Activated CD4-positive, alpha-beta T cell treated with anti-CD3 and anti-CD28 coated beads, Interleukin-2, amount 10 ng/mL, durations not matched to agents 7 days and 5 days (primary cell): ENCODE measurements around the gene WDR54. TPM values are rescaled to one million over a fixed set of nuclear protein-coding genes. Genes with fewer than 3 reads are reported as not detected.

Experiments used
- CTCF ChIA-PET: fragments of 350-600 bp; sonication (Branson Sonifier 250); formaldehyde crosslinking; loops from one replicate; lab custom pipeline; 2021; ENCODE audit warnings: antibody characterized with exemption; lab: Charles Lee
- POLR2A ChIA-PET: fragments of 350-600 bp; sonication (Branson Sonifier 250); formaldehyde crosslinking; loops from one replicate; lab custom pipeline; 2021; ENCODE audit warnings: antibody characterized with exemption; lab: Charles Lee
- DNase-seq: peaks from one replicate; pipeline ENCODE4 v3.0.0-alpha.2; 2020
- H3K27ac Mint-ChIP-seq: one replicate; pipeline ENCODE4 v1.8.0; 2021; ENCODE audit warnings: mild to moderate bottlenecking, moderate library complexity, mixed read lengths
- H3K27me3 Mint-ChIP-seq: one replicate; pipeline ENCODE4 v1.8.0; 2021; ENCODE audit warnings: mixed read lengths
- H3K36me3 Mint-ChIP-seq: one replicate; pipeline ENCODE4 v1.8.0; 2021; ENCODE audit warnings: low read depth, mixed read lengths
- H3K4me1 Mint-ChIP-seq: one replicate; pipeline ENCODE4 v1.8.0; 2021; ENCODE audit warnings: mixed read lengths
- H3K4me3 Mint-ChIP-seq: one replicate; pipeline ENCODE4 v1.8.0; 2021; ENCODE audit warnings: mild to moderate bottlenecking, moderate library complexity, mixed read lengths
- H3K9me3 Mint-ChIP-seq: one replicate; pipeline ENCODE4 v1.8.0; 2021; ENCODE audit warnings: mixed read lengths
- total RNA-seq, 2 experiments: library from RNA; stranded (reverse); gene quantifications; one replicate each; pipeline ENCODE4 v1.2.3, GENCODE V29; 2021

The WDR54 gene
- total RNA-seq, 2 experiments from 2014 or later, result 71.3 to 80.7 TPM

- peaks cover 2% of the 10 kb centered on the region for H3K27me3 Mint-ChIP-seq
- H3K36me3 Mint-ChIP-seq, result peaks cover 27% of the 10 kb centered on the region
- peaks cover 35% of the 10 kb centered on the region for H3K4me1 Mint-ChIP-seq
- no peaks in the 10 kb centered on the region for H3K9me3 Mint-ChIP-seq
- peak overlapping the region; percentile 97 for H3K4me3 Mint-ChIP-seq
- CTCF ChIA-PET, result interaction anchor here (0.8 to 1.0 kb wide), 2 partner anchors 31 to 32 kb away, joined by 3 read pairs; no protein-coding TSS in a partner anchor
- H3K27ac Mint-ChIP-seq, result peak overlapping the region; percentile 97
- no peak for DNase-seq
- POLR2A ChIA-PET, result no interaction called here
These were observed 1.9 kb downstream of the WDR54 start for GRCh38 chr2:74423231-74424095.

- Mint-ChIP-seq H3K4me1 (peaks cover 35% of the 10 kb centered on the region), H3K4me3 (no peak overlapping the region), H3K27ac (no peak overlapping the region), H3K9me3 (no peaks in the 10 kb centered on the region), H3K27me3 (peaks cover 2% of the 10 kb centered on the region), H3K36me3 (peaks cover 27% of the 10 kb centered on the region)
- ChIA-PET POLR2A (no interaction called here), CTCF (interaction anchor here (1.0 kb wide), 1 partner anchor 33 kb away, joined by 3 read pairs; no protein-coding TSS in a partner anchor)
- no peak for DNase-seq
These were observed 2.8 kb downstream of the WDR54 start for GRCh38 chr2:74424139-74424992.

GRCh38 chr2:74424995-74425406 lies 3.5 kb downstream of the WDR54 start:
- ChIA-PET POLR2A (no interaction called here), CTCF (no interaction called here)
- Mint-ChIP-seq H3K27ac (no peak overlapping the region), H3K9me3 (no peaks in the 10 kb centered on the region), H3K4me1 (peaks cover 33% of the 10 kb centered on the region), H3K4me3 (no peak overlapping the region), H3K27me3 (peaks cover 2% of the 10 kb centered on the region), H3K36me3 (peaks cover 27% of the 10 kb centered on the region)
- DNase-seq, result no peak

GRCh38 chr2:74425523-74425922 lies 4.0 kb downstream of the WDR54 start:
- Mint-ChIP-seq H3K27me3 (no peaks in the 10 kb centered on the region), H3K4me1 (peaks cover 28% of the 10 kb centered on the region), H3K9me3 (no peaks in the 10 kb centered on the region), H3K36me3 (peaks cover 27% of the 10 kb centered on the region), H3K4me3 (no peak overlapping the region), H3K27ac (no peak overlapping the region)
- ChIA-PET CTCF (no interaction called here), POLR2A (no interaction called here)
- DNase-seq, result no peak

GRCh38 chr2:74426181-74426758 lies 4.7 kb downstream of the WDR54 start:
- no peak overlapping the region for H3K4me3 Mint-ChIP-seq
- no peaks in the 10 kb centered on the region for H3K9me3 Mint-ChIP-seq
- no peak for DNase-seq
- peaks cover 22% of the 10 kb centered on the region for H3K4me1 Mint-ChIP-seq
- H3K27me3 Mint-ChIP-seq, result no peaks in the 10 kb centered on the region
- peaks cover 27% of the 10 kb centered on the region for H3K36me3 Mint-ChIP-seq
- H3K27ac Mint-ChIP-seq, result no peak overlapping the region
- ChIA-PET POLR2A (no interaction called here), CTCF (interaction anchor here (1.5 kb wide), 1 partner anchor 14 kb away, joined by 5 read pairs; no protein-coding TSS in a partner anchor)

- no peak overlapping the region for H3K4me3 Mint-ChIP-seq
- ChIA-PET CTCF (interaction anchor here (1.2 to 1.5 kb wide), 2 partner anchors 13 to 33 kb away, joined by 3 to 5 read pairs; no protein-coding TSS in a partner anchor), POLR2A (no interaction called here)
- no peak for DNase-seq
- peaks cover 22% of the 10 kb centered on the region for H3K36me3 Mint-ChIP-seq
- H3K9me3 Mint-ChIP-seq, result no peaks in the 10 kb centered on the region
- no peaks in the 10 kb centered on the region for H3K27me3 Mint-ChIP-seq
- no peak overlapping the region for H3K27ac Mint-ChIP-seq
- H3K4me1 Mint-ChIP-seq, result peaks cover 14% of the 10 kb centered on the region
These were observed 6.0 kb downstream of the WDR54 start for GRCh38 chr2:74427551-74427950.

- CTCF ChIA-PET, result no interaction called here
- H3K4me1 Mint-ChIP-seq, result peaks cover 2% of the 10 kb centered on the region
- no peak overlapping the region for H3K4me3 Mint-ChIP-seq
- POLR2A ChIA-PET, result interaction anchor here (0.6 kb wide), 1 partner anchor 95 kb away, joined by 3 read pairs; no protein-coding TSS in a partner anchor
- H3K9me3 Mint-ChIP-seq, result no peaks in the 10 kb centered on the region
- H3K36me3 Mint-ChIP-seq, result peaks cover 13% of the 10 kb centered on the region
- DNase-seq, result no peak
- H3K27ac Mint-ChIP-seq, result peak overlapping the region; percentile 11
- no peaks in the 10 kb centered on the region for H3K27me3 Mint-ChIP-seq
These were observed 7.1 kb downstream of the WDR54 start for GRCh38 chr2:74428675-74429074.

- Mint-ChIP-seq H3K4me1 (no peaks in the 10 kb centered on the region), H3K36me3 (peaks cover 12% of the 10 kb centered on the region), H3K4me3 (no peak overlapping the region), H3K27ac (no peak overlapping the region), H3K27me3 (no peaks in the 10 kb centered on the region), H3K9me3 (no peaks in the 10 kb centered on the region)
- DNase-seq, result no peak
- POLR2A ChIA-PET, result no interaction called here
- CTCF ChIA-PET, result interaction anchor here (1.5 to 2.3 kb wide), 3 partner anchors 11 to 102 kb away, joined by 3 to 6 read pairs (median 5); no protein-coding TSS in a partner anchor
These were observed 8.2 kb downstream of the WDR54 start for GRCh38 chr2:74429487-74430451.

- ChIA-PET CTCF (interaction anchor here (1.5 to 2.3 kb wide), 3 partner anchors 10 to 102 kb away, joined by 3 to 6 read pairs (median 5); no protein-coding TSS in a partner anchor), POLR2A (no interaction called here)
These were observed 9.0 kb downstream of the WDR54 start for GRCh38 chr2:74430502-74430901.

GRCh38 chr2:74436111-74436805 lies 14.7 kb downstream of the WDR54 start:
- CTCF ChIA-PET, result no interaction called here
- Mint-ChIP-seq H3K4me1 (peaks cover 5% of the 10 kb centered on the region), H3K27ac (no peak overlapping the region), H3K9me3 (no peaks in the 10 kb centered on the region), H3K4me3 (no peak overlapping the region), H3K36me3 (no peaks in the 10 kb centered on the region), H3K27me3 (peaks cover 24% of the 10 kb centered on the region)
- DNase-seq, result no peak
- POLR2A ChIA-PET, result no interaction called here

More at GRCh38 chr2:74430502-74430901, 9.0 kb downstream of the WDR54 start:
- Mint-ChIP-seq H3K9me3 (no peaks in the 10 kb centered on the region), H3K27ac (no peak overlapping the region), H3K4me1 (no peaks in the 10 kb centered on the region), H3K36me3 (peaks cover 5% of the 10 kb centered on the region), H3K27me3 (no peaks in the 10 kb centered on the region), H3K4me3 (no peak overlapping the region)
- no peak for DNase-seq
